Neural progenitor cell (in vitro differentiated cells): ENCODE measurements around the gene HDAC4. TPM values are rescaled to one million over a fixed set of nuclear protein-coding genes. Genes with fewer than 3 reads are reported as not detected.

Experiments
- DNase-seq: peaks from one replicate; pipeline ENCODE4 v3.0.0-alpha.2; 2016; ENCODE audit warnings: low spot score
- H2AFZ ChIP-seq: fragments of 200-600 bp; sonication (generic); replicated peaks from 2 replicates; pipeline ENCODE4 v1.6.1; 2016; ENCODE audit warnings: antibody characterized with exemption
- H3F3A ChIP-seq: fragments of 200-600 bp; sonication (generic); 2 replicates; pipeline ENCODE4 v1.6.1; 2016; ENCODE audit warnings: antibody characterized with exemption, low read depth
- H3K27ac ChIP-seq: fragments of 200-600 bp; sonication (generic); 2 replicates; pipeline ENCODE4 v1.5.1; 2016; ENCODE audit warnings: mild to moderate bottlenecking
- H3K27me3 ChIP-seq: fragments of 200-600 bp; sonication (generic); 2 replicates; pipeline ENCODE4 v1.6.1; 2016; ENCODE audit warnings: mild to moderate bottlenecking, moderate library complexity
- H3K36me3 ChIP-seq: fragments of 200-600 bp; sonication (generic); 2 replicates; pipeline ENCODE4 v1.5.1; 2016
- H3K4me1 ChIP-seq: fragments of 200-600 bp; sonication (generic); 2 replicates; pipeline ENCODE4 v1.6.1; 2016; ENCODE audit warnings: mixed run types
- H3K4me2 ChIP-seq: fragments of 200-600 bp; sonication (generic); 2 replicates; pipeline ENCODE4 v1.6.1; 2016
- H3K4me3 ChIP-seq: fragments of 200-600 bp; sonication (generic); 2 replicates; pipeline ENCODE4 v1.5.1; 2016
- H3K79me2 ChIP-seq: fragments of 200-600 bp; sonication (generic); 2 replicates; pipeline ENCODE4 v1.6.1; 2016; ENCODE audit warnings: low read depth
- H3K9ac ChIP-seq: fragments of 200-600 bp; sonication (generic); 2 replicates; pipeline ENCODE4 v1.6.1; 2016
- H3K9me3 ChIP-seq: fragments of 200-600 bp; sonication (generic); 2 replicates; pipeline ENCODE4 v1.5.1; 2016; ENCODE audit warnings: low read depth
- H4K20me1 ChIP-seq: fragments of 200-600 bp; sonication (generic); 2 replicates; pipeline ENCODE4 v1.6.1; 2016; ENCODE audit warnings: low read depth
- H3K27ac Mint-ChIP-seq: 3 replicates; pipeline ENCODE4 v1.8.0; 2021; ENCODE audit warnings: mixed read lengths
- H3K27me3 Mint-ChIP-seq: 2 replicates; pipeline ENCODE4 v1.8.0; 2022; ENCODE audit warnings: low read depth, mild to moderate bottlenecking, inconsistent platforms, moderate library complexity, mixed read lengths; ENCODE audit not compliant: insufficient read depth
- H3K36me3 Mint-ChIP-seq: 3 replicates; pipeline ENCODE4 v1.8.0; 2021; ENCODE audit warnings: mixed read lengths
- H3K4me1 Mint-ChIP-seq: 3 replicates; pipeline ENCODE4 v1.8.0; 2021; ENCODE audit warnings: mixed read lengths
- H3K4me3 Mint-ChIP-seq: 3 replicates; pipeline ENCODE4 v1.8.0; 2021; ENCODE audit warnings: mild to moderate bottlenecking, moderate library complexity, mixed read lengths
- H3K9me3 Mint-ChIP-seq: 3 replicates; pipeline ENCODE4 v1.8.0; 2020; ENCODE audit warnings: mixed read lengths
- CTCF ChIP-seq: fragments of 200-600 bp; sonication (generic); IDR thresholded peaks from 2 replicates; pipeline ENCODE4 v1.5.1; 2017; ENCODE audit warnings: antibody characterized with exemption, mild to moderate bottlenecking
- EZH2 ChIP-seq: fragments of 200-600 bp; sonication (generic); IDR thresholded peaks from 2 replicates; pipeline ENCODE4 v1.6.1; 2017; ENCODE audit warnings: antibody characterized with exemption, mild to moderate bottlenecking, moderate library complexity
- EZH2phosphoT487 ChIP-seq: fragments of 200-600 bp; sonication (generic); IDR thresholded peaks from 2 replicates; pipeline ENCODE4 v1.6.1; 2017; ENCODE audit warnings: antibody characterized with exemption
- total RNA-seq: library from RNA; depleted of rRNA; stranded (reverse); fragments of >200 nt; gene quantifications from 2 replicates; pipeline ENCODE4 v1.2.3, GENCODE V29; 2015; ENCODE audit warnings: low replicate concordance

HDAC4 gene
- total RNA-seq, 1 donor from 2014 or later, result 36.0 TPM

- H3K4me3 Mint-ChIP-seq, result peak overlapping the region; percentile 94
Measured at GRCh38 chr2:239398521-239398921, 2.3 kb downstream of the HDAC4 start.

GRCh38 chr2:239397931-239398471, 2.8 kb downstream of the HDAC4 start:
- no peak overlapping the region for H3K9ac ChIP-seq
- H3K4me1 ChIP-seq, result peaks cover 29% of the 10 kb centered on the region
- no peaks in the 10 kb centered on the region for H3K9me3 ChIP-seq
- H3K27me3 ChIP-seq, result no peaks in the 10 kb centered on the region
- no peak overlapping the region for H3K4me3 ChIP-seq
- peaks cover 50% of the 10 kb centered on the region for H3K4me1 Mint-ChIP-seq
- H3K27ac Mint-ChIP-seq, result peak overlapping the region; percentile 36
- no peak overlapping the region for H2AFZ ChIP-seq
- DNase-seq, result no peak
- no peaks in the 10 kb centered on the region for H3K36me3 ChIP-seq
- peaks cover 8% of the 10 kb centered on the region for H3K27me3 Mint-ChIP-seq
- H3K9me3 Mint-ChIP-seq, result no peaks in the 10 kb centered on the region
- peak overlapping the region; percentile 94 for H3K4me3 Mint-ChIP-seq
- H4K20me1 ChIP-seq, result peaks cover 70% of the 10 kb centered on the region
- peaks cover 71% of the 10 kb centered on the region for H3K79me2 ChIP-seq
- H3F3A ChIP-seq, result peaks cover 6% of the 10 kb centered on the region
- no peak overlapping the region for H3K27ac ChIP-seq
- H3K36me3 Mint-ChIP-seq, result peaks cover 6% of the 10 kb centered on the region
- no peak overlapping the region for H3K4me2 ChIP-seq
- TF ChIP-seq EZH2 (no peak), EZH2phosphoT487 (no peak), CTCF (no peak)

More at GRCh38 chr2:239398521-239398921, 2.3 kb downstream of the HDAC4 start:
- H3K9ac ChIP-seq, result no peak overlapping the region
- H2AFZ ChIP-seq, result no peak overlapping the region
- peaks cover 8% of the 10 kb centered on the region for H3K27me3 Mint-ChIP-seq
- H3K9me3 ChIP-seq, result no peaks in the 10 kb centered on the region
- peaks cover 65% of the 10 kb centered on the region for H4K20me1 ChIP-seq
- H3K27ac ChIP-seq, result no peak overlapping the region
- no peaks in the 10 kb centered on the region for H3K27me3 ChIP-seq
- peaks cover 4% of the 10 kb centered on the region for H3K36me3 Mint-ChIP-seq
- H3K27ac Mint-ChIP-seq, result peak overlapping the region; percentile 22
- H3K4me1 ChIP-seq, result peaks cover 28% of the 10 kb centered on the region
- no peaks in the 10 kb centered on the region for H3K9me3 Mint-ChIP-seq
- TF ChIP-seq EZH2 (no peak), CTCF (no peak), EZH2phosphoT487 (no peak)
- H3F3A ChIP-seq, result peaks cover 6% of the 10 kb centered on the region
- peak; percentile 27 for DNase-seq
- H3K4me1 Mint-ChIP-seq, result peaks cover 45% of the 10 kb centered on the region
- peak overlapping the region; percentile 85 for H3K4me3 ChIP-seq
- H3K36me3 ChIP-seq, result no peaks in the 10 kb centered on the region
- H3K4me2 ChIP-seq, result peak overlapping the region; percentile 93
- peaks cover 66% of the 10 kb centered on the region for H3K79me2 ChIP-seq

- Histone ChIP-seq H3K79me2 (peaks cover 80% of the 10 kb centered on the region), H2AFZ (no peak overlapping the region), H3K27me3 (no peaks in the 10 kb centered on the region), H4K20me1 (peaks cover 79% of the 10 kb centered on the region), H3K9me3 (no peaks in the 10 kb centered on the region), H3K4me2 (no peak overlapping the region), H3K4me1 (peaks cover 24% of the 10 kb centered on the region), H3K4me3 (no peak overlapping the region), H3K27ac (no peak overlapping the region), H3K36me3 (no peaks in the 10 kb centered on the region), H3F3A (peaks cover 6% of the 10 kb centered on the region), H3K9ac (no peak overlapping the region)
- Mint-ChIP-seq H3K9me3 (no peaks in the 10 kb centered on the region), H3K27ac (no peak overlapping the region), H3K4me3 (peak overlapping the region; percentile 31), H3K36me3 (peaks cover 7% of the 10 kb centered on the region), H3K27me3 (peaks cover 5% of the 10 kb centered on the region), H3K4me1 (peaks cover 43% of the 10 kb centered on the region)
- no peak for DNase-seq
- no peak for TF ChIP-seq CTCF
Measured at GRCh38 chr2:239396881-239397681, 3.7 kb downstream of the HDAC4 start.
